Measurements from ENCODE around the gene C10orf95.
A peak's percentile ranks its signal among the peaks of the same experiment; 100 is the strongest.

C10orf95 gene

DNA sequence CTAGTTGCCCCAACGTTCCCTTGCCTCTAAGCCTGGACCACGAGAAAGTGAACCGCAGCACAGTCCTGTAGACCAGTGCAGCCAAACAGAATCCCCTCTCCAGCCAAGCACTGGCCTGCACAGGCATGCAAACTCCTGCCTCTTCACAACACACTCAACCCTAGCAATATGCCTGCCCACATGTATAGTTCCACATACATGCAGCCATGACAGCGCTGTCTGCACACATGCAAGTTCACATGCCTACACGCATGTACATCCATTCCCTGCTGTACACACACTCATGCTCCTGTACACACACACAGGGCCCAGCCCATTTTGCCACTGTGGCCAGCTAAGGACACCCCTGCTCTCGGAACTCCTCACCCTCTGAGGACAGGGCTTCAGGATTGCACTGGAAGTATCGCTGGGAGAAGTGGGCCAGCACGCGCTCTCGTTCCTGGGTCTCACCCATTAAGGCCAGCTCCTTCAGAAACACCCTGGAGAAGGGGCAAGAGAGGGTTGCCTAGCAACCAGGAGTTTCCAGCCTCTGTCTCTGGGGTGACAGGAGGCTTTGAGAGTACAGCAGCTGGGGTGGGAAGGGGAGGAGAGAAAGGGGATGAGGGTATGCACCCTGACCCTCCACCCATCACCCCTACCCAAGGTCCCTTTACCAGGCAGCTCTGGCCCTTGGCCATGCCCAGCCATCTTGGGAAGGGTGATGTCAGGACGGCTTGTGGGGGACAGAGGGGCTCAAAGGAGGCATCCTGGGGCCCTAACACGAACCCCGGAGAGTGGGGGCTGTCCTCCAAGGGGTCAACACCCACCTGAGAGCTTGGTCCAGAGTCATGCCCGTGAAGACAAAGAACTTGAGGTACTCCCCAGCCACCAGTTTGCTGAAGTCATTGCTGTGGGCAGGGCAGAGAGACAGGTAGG, 39.7 kb downstream of the C10orf95 start:
- TF ChIP-seq, protein P1, sequence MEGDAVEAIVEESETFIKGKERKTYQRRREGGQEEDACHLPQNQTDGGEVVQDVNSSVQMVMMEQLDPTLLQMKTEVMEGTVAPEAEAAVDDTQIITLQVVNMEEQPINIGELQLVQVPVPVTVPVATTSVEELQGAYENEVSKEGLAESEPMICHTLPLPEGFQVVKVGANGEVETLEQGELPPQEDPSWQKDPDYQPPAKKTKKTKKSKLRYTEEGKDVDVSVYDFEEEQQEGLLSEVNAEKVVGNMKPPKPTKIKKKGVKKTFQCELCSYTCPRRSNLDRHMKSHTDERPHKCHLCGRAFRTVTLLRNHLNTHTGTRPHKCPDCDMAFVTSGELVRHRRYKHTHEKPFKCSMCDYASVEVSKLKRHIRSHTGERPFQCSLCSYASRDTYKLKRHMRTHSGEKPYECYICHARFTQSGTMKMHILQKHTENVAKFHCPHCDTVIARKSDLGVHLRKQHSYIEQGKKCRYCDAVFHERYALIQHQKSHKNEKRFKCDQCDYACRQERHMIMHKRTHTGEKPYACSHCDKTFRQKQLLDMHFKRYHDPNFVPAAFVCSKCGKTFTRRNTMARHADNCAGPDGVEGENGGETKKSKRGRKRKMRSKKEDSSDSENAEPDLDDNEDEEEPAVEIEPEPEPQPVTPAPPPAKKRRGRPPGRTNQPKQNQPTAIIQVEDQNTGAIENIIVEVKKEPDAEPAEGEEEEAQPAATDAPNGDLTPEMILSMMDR (conservative IDR thresholded peaks at IDR 0.05; ENCODE audit: low read depth, low read length) = no peak
- DNase-seq (ENCODE audit: low read depth) = no peak
- no peak overlapping the region for H3K4me3 ChIP-seq (ENCODE audit: low read length)

GRCh38 chr10:102410429-102411073, 40.8 kb downstream of the C10orf95 start:
- H3K4me3 ChIP-seq (ENCODE audit: low read length) = peak overlapping the region; percentile 45
- DNase-seq (ENCODE audit: low read depth) = no peak
- TF ChIP-seq, protein P1 (conservative IDR thresholded peaks at IDR 0.05; ENCODE audit: low read depth, low read length) = no peak

GRCh38 chr10:102409604-102410428, 41.5 kb downstream of the C10orf95 start:
- H3K4me3 ChIP-seq (ENCODE audit: low read length) = peak overlapping the region; percentile 45
- no peak for DNase-seq (ENCODE audit: low read depth)
- TF ChIP-seq, protein P1 (conservative IDR thresholded peaks at IDR 0.05; ENCODE audit: low read depth, low read length) = no peak

- TF ChIP-seq, protein P1 (conservative IDR thresholded peaks at IDR 0.05; ENCODE audit: low read depth, low read length) = no peak
- peak overlapping the region; percentile 46 for H3K4me3 ChIP-seq (ENCODE audit: low read length)
- no peak for DNase-seq (ENCODE audit: low read depth)
These were observed 42.4 kb downstream of the C10orf95 start for GRCh38 chr10:102408728-102409603.

DNA sequence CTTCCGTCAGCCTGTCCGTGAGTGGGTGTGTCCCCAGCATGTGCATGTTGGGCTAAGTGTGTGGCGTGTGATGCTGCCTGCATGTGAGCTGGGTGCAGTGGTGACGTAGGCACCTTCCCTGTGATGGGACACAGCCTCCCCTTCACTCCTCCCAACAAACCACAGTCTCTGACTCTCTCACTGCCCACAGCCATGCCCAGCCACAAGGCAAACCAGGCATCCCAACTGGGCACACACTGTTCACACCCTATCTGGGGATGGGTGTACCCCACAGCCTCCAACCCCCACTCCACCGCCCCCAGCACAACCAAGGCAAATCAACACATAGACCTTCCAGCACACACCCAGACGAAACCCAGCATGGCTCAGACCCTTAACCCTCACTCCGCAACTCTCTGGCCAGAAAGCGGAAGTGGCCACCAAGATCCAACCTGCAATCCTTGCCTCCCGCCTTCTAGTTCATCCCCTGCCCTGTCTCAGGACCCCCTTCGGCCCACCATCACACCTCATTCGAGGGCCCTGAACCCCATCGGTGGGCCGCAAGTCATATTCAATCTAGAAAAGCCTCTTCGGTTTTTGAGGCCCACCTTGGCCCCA, 43.1 kb downstream of the C10orf95 start:
- no peak for DNase-seq (ENCODE audit: low read depth)
- TF ChIP-seq, protein P1 (conservative IDR thresholded peaks at IDR 0.05; ENCODE audit: low read depth, low read length) = no peak
- H3K4me3 ChIP-seq (ENCODE audit: low read length) = peak overlapping the region; percentile 46
